ENCODE data around the gene PRKAG2.

- TF ChIP-seq EZH2 (IDR thresholded peaks at IDR 0.05; ENCODE audit: low read length, unreplicated experiment) = no peak
- TF ChIP-seq, protein P1, sequence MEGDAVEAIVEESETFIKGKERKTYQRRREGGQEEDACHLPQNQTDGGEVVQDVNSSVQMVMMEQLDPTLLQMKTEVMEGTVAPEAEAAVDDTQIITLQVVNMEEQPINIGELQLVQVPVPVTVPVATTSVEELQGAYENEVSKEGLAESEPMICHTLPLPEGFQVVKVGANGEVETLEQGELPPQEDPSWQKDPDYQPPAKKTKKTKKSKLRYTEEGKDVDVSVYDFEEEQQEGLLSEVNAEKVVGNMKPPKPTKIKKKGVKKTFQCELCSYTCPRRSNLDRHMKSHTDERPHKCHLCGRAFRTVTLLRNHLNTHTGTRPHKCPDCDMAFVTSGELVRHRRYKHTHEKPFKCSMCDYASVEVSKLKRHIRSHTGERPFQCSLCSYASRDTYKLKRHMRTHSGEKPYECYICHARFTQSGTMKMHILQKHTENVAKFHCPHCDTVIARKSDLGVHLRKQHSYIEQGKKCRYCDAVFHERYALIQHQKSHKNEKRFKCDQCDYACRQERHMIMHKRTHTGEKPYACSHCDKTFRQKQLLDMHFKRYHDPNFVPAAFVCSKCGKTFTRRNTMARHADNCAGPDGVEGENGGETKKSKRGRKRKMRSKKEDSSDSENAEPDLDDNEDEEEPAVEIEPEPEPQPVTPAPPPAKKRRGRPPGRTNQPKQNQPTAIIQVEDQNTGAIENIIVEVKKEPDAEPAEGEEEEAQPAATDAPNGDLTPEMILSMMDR (conservative IDR thresholded peaks at IDR 0.05; ENCODE audit: low read depth, low read length) = no peak
Observed at GRCh38 chr7:151786241-151786640, 90.7 kb downstream of the PRKAG2 start.

All from PC-3 (cell line).